ENCODE results near the gene GPR25.

Gene GPR25

DNA sequence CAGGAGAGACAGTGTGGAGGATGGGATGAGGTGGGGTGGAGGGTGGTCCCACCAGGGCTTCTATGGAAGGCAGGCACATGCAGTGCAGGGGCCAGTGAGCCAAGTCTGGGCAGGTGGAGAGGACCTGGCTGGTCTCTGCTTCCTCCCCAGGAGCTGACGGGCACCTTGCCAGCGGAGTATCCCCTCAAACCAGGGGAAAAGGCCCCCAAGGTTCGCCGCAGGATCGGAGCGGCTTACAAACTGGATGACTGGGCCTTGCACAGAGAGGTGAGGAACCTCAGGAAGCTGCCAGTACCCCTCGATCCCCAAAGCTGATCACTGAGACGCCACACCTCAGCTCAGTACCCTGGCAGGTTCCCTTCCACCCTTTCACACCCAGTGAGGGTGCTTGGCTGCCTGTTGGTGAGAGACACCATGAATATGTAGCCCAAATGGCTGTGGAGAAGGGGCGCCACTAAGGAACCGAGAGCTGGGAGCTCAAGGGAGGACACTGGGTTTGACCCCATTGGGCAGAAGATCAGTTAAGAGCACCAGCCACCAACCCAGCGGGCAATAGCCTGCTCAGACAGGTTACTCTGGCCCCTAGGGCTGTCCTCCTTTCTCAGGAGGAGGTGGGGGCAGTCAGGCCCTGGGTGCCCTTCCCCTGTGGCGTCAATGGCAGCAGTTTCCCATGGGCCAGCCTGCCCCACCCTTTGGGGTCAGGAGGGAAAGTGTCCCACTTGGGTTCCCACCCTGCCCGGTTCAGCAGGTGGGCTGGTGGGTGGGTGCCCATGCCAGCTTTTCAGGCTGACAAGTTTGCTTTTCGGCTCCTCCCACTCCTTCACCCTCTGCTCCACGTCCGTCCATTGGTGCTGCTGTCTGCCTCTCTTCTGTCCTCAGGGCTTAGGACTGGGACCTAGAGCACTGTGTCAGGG is 27.4 kb downstream of the GPR25 start:
- Histone ChIP-seq H3K9me3 (ENCODE audit: control insufficient read depth, insufficient read depth, low read depth, low read length) (no peaks in the 10 kb centered on the region), H3K27ac (ENCODE audit: extremely low read depth, low read depth, low read length) (no peak overlapping the region), H3K4me1 (ENCODE audit: control insufficient read depth, insufficient read depth, low read length) (peaks cover 4% of the 10 kb centered on the region; the same call in 1 of the 2 replicates), H3K36me3 (ENCODE audit: control insufficient read depth in 2 of 2, insufficient read depth in 1 of 2, low read length in 2 of 2) (peaks cover 0 to 41% of the 10 kb centered on the region in 2 experiments; a peak in 1 of 3 replicates), H3K4me3 (ENCODE audit: low read depth, low read length) (no peak overlapping the region)
- ChIA-PET CTCF (no interaction called here), POLR2A (interaction anchor here (1.5 kb wide), 1 partner anchor 9 kb away, joined by 4 read pairs; no protein-coding TSS in a partner anchor)
- TF ChIP-seq ZNF610 (tag by site-specific recombination; IDR thresholded peaks at IDR 0.05; ENCODE audit: borderline replicate concordance) (no peak), SETDB1 (IDR thresholded peaks at IDR 0.05; ENCODE audit: insufficient read length, low read length) (no peak), ZFHX2 (tag by site-specific recombination; conservative IDR thresholded peaks at IDR 0.05) (no peak), FEZF1 (tag by site-specific recombination; IDR thresholded peaks at IDR 0.05) (no peak), ZNF423 (tag by site-specific recombination; IDR thresholded peaks at IDR 0.05) (no peak), ZNF416 (tag by site-specific recombination; IDR thresholded peaks at IDR 0.05) (no peak), GLIS2 (tag by site-specific recombination; IDR thresholded peaks at IDR 0.05) (no peak), HOXD13 (CRISPR knock-in tag; IDR thresholded peaks at IDR 0.05; ENCODE audit: borderline replicate concordance) (no peak), OVOL3 (tag by site-specific recombination; IDR thresholded peaks at IDR 0.05) (no peak), ZNF548 (tag by site-specific recombination; IDR thresholded peaks at IDR 0.05) (no peak), YY1 (tag by site-specific recombination; IDR thresholded peaks at IDR 0.05) (no peak), KLF1 (tag by site-specific recombination; IDR thresholded peaks at IDR 0.05) (no peak)
- TF ChIP-seq, protein P1, sequence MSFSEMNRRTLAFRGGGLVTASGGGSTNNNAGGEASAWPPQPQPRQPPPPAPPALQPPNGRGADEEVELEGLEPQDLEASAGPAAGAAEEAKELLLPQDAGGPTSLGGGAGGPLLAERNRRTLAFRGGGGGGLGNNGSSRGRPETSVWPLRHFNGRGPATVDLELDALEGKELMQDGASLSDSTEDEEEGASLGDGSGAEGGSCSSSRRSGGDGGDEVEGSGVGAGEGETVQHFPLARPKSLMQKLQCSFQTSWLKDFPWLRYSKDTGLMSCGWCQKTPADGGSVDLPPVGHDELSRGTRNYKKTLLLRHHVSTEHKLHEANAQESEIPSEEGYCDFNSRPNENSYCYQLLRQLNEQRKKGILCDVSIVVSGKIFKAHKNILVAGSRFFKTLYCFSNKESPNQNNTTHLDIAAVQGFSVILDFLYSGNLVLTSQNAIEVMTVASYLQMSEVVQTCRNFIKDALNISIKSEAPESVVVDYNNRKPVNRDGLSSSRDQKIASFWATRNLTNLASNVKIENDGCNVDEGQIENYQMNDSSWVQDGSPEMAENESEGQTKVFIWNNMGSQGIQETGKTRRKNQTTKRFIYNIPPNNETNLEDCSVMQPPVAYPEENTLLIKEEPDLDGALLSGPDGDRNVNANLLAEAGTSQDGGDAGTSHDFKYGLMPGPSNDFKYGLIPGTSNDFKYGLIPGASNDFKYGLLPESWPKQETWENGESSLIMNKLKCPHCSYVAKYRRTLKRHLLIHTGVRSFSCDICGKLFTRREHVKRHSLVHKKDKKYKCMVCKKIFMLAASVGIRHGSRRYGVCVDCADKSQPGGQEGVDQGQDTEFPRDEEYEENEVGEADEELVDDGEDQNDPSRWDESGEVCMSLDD (tag by site-specific recombination; IDR thresholded peaks at IDR 0.05) = no peak

DNA sequence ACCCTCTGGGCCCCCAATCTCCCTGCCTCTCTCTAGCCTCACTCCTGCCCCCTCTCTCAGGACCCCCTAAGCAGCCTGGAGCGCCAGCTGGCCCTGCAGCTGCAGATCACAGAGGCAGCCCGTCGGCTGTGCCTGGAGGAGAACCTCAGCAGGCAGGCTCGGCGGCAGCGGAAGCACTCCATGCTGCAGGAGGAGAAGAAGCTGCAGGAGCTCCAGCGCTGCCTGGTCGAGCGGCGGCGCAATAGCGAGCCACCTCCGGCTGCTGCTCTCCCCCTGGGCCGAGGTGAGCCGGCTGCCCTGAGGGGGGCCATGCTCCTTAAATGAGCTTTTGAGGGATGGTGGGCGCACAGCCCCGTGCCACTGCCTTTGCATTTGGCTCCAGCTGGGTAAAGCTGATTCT is 28.1 kb downstream of the GPR25 start:
- Histone ChIP-seq H3K9me3 (ENCODE audit: control insufficient read depth, insufficient read depth, low read depth, low read length) (no peaks in the 10 kb centered on the region), H3K4me3 (ENCODE audit: low read depth, low read length) (no peak overlapping the region), H3K4me1 (ENCODE audit: control insufficient read depth, insufficient read depth, low read length) (peaks cover 4% of the 10 kb centered on the region; the same call in 1 of the 2 replicates), H3K36me3 (ENCODE audit: control insufficient read depth in 2 of 2, insufficient read depth in 1 of 2, low read length in 2 of 2) (peaks cover 0 to 41% of the 10 kb centered on the region in 2 experiments; a peak in 1 of 3 replicates), H3K27ac (ENCODE audit: extremely low read depth, low read depth, low read length) (no peak overlapping the region)
- ChIA-PET CTCF (no interaction called here), POLR2A (interaction anchor here (1.5 kb wide), 1 partner anchor 10 kb away, joined by 4 read pairs; no protein-coding TSS in a partner anchor)
- TF ChIP-seq ZNF629 (tag by site-specific recombination; IDR thresholded peaks at IDR 0.05) = no peak
- no peak for TF ChIP-seq ZNF510 (tag by site-specific recombination; IDR thresholded peaks at IDR 0.05; ENCODE audit: insufficient replicate concordance)
- TF ChIP-seq, protein P2, sequence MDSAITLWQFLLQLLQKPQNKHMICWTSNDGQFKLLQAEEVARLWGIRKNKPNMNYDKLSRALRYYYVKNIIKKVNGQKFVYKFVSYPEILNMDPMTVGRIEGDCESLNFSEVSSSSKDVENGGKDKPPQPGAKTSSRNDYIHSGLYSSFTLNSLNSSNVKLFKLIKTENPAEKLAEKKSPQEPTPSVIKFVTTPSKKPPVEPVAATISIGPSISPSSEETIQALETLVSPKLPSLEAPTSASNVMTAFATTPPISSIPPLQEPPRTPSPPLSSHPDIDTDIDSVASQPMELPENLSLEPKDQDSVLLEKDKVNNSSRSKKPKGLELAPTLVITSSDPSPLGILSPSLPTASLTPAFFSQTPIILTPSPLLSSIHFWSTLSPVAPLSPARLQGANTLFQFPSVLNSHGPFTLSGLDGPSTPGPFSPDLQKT (IDR thresholded peaks at IDR 0.05; ENCODE audit: borderline replicate concordance, low read depth, low read length) = no peak
- no peak for TF ChIP-seq SP2 (tag by site-specific recombination; IDR thresholded peaks at IDR 0.05)
- TF ChIP-seq ZNF354C (tag by site-specific recombination; IDR thresholded peaks at IDR 0.05; ENCODE audit: borderline replicate concordance, low read depth) = no peak
- TF ChIP-seq ZNF274 (IDR thresholded peaks at IDR 0.05; ENCODE audit: low read length) = no peak
- no peak for TF ChIP-seq ZNF274 (tag by site-specific recombination; IDR thresholded peaks at IDR 0.05; ENCODE audit: borderline replicate concordance)
- no peak for TF ChIP-seq SETDB1 (IDR thresholded peaks at IDR 0.05; ENCODE audit: insufficient read length, low read length)
- TF ChIP-seq IKZF3 (tag by site-specific recombination; IDR thresholded peaks at IDR 0.05) = no peak
- TF ChIP-seq, protein P3, sequence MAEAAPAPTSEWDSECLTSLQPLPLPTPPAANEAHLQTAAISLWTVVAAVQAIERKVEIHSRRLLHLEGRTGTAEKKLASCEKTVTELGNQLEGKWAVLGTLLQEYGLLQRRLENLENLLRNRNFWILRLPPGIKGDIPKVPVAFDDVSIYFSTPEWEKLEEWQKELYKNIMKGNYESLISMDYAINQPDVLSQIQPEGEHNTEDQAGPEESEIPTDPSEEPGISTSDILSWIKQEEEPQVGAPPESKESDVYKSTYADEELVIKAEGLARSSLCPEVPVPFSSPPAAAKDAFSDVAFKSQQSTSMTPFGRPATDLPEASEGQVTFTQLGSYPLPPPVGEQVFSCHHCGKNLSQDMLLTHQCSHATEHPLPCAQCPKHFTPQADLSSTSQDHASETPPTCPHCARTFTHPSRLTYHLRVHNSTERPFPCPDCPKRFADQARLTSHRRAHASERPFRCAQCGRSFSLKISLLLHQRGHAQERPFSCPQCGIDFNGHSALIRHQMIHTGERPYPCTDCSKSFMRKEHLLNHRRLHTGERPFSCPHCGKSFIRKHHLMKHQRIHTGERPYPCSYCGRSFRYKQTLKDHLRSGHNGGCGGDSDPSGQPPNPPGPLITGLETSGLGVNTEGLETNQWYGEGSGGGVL (tag by site-specific recombination; IDR thresholded peaks at IDR 0.05) = no peak
- TF ChIP-seq ZSCAN16 (tag by site-specific recombination; IDR thresholded peaks at IDR 0.05) = no peak
- no peak for TF ChIP-seq ZNF426 (tag by site-specific recombination; IDR thresholded peaks at IDR 0.05)
